Measurements from ENCODE around the gene PACS1. TPM values are rescaled to one million over a fixed set of nuclear protein-coding genes. Genes with fewer than 3 reads are reported as not detected.
A peak's percentile ranks its signal among the peaks of the same experiment; 100 is the strongest.

The PACS1 gene
- polyA plus RNA-seq, 1 donor = 30.3 TPM

- H3K4me3 ChIP-seq (ENCODE audit: low read length) = no peak overlapping the region
- no peaks in the 10 kb centered on the region for H3K4me1 ChIP-seq (ENCODE audit: control insufficient read depth, insufficient read depth, low read length)
- H3K27ac ChIP-seq (ENCODE audit: low read length) = no peak overlapping the region
- no peaks in the 10 kb centered on the region for H3K9me3 ChIP-seq (ENCODE audit: control insufficient read depth, low read depth, low read length)
- H3K36me3 ChIP-seq (ENCODE audit: control insufficient read depth, insufficient read depth, low read length) = peaks cover 39% of the 10 kb centered on the region
- no peaks in the 10 kb centered on the region for H3K27me3 ChIP-seq (ENCODE audit: control insufficient read depth, insufficient read depth, low read length)
- no peak for DNase-seq
- WGBS (ENCODE audit: insufficient coverage, low lambda C conversion rate) = no CpG with 5 or more reads among the region's 6 CpGs
These were observed 146.8 kb downstream of the PACS1 start for GRCh38 chr11:66216911-66217310.

GRCh38 chr11:66218036-66218435, 148.0 kb downstream of the PACS1 start:
- Histone ChIP-seq H3K27me3 (ENCODE audit: control insufficient read depth, insufficient read depth, low read length) (no peaks in the 10 kb centered on the region), H3K9me3 (ENCODE audit: control insufficient read depth, low read depth, low read length) (no peaks in the 10 kb centered on the region), H3K4me3 (ENCODE audit: low read length) (no peak overlapping the region), H3K4me1 (ENCODE audit: control insufficient read depth, insufficient read depth, low read length) (peaks cover 3% of the 10 kb centered on the region), H3K27ac (ENCODE audit: low read length) (no peak overlapping the region), H3K36me3 (ENCODE audit: control insufficient read depth, insufficient read depth, low read length) (peaks cover 39% of the 10 kb centered on the region)
- no peak for DNase-seq
- WGBS (ENCODE audit: insufficient coverage, low lambda C conversion rate) = no CpG with 5 or more reads among the region's 6 CpGs

- Histone ChIP-seq H3K27me3 (ENCODE audit: control insufficient read depth, insufficient read depth, low read length) (no peaks in the 10 kb centered on the region), H3K27ac (ENCODE audit: low read length) (no peak overlapping the region), H3K9me3 (ENCODE audit: control insufficient read depth, low read depth, low read length) (no peaks in the 10 kb centered on the region), H3K4me1 (ENCODE audit: control insufficient read depth, insufficient read depth, low read length) (peaks cover 3% of the 10 kb centered on the region), H3K4me3 (ENCODE audit: low read length) (no peak overlapping the region), H3K36me3 (ENCODE audit: control insufficient read depth, insufficient read depth, low read length) (peaks cover 37% of the 10 kb centered on the region)
- WGBS (ENCODE audit: insufficient coverage, low lambda C conversion rate) = 86% methylated on average over 4 of the region's 18 CpGs
- DNase-seq = peak in 1 of 2 donors; percentile 21
These were observed 149.0 kb downstream of the PACS1 start for GRCh38 chr11:66218846-66219620.

- DNase-seq = no peak
- no CpG with 5 or more reads among the region's 19 CpGs for WGBS (ENCODE audit: insufficient coverage, low lambda C conversion rate)
These were observed 149.9 kb downstream of the PACS1 start for GRCh38 chr11:66219846-66220565.

GRCh38 chr11:66220566-66220935, 150.5 kb downstream of the PACS1 start:
- no peak for DNase-seq
- Histone ChIP-seq H3K9me3 (ENCODE audit: control insufficient read depth, low read depth, low read length) (no peaks in the 10 kb centered on the region), H3K4me3 (ENCODE audit: low read length) (no peak overlapping the region), H3K27me3 (ENCODE audit: control insufficient read depth, insufficient read depth, low read length) (no peaks in the 10 kb centered on the region), H3K4me1 (ENCODE audit: control insufficient read depth, insufficient read depth, low read length) (peaks cover 3% of the 10 kb centered on the region), H3K36me3 (ENCODE audit: control insufficient read depth, insufficient read depth, low read length) (peaks cover 41% of the 10 kb centered on the region), H3K27ac (ENCODE audit: low read length) (no peak overlapping the region)
- no CpG with 5 or more reads among the region's 6 CpGs for WGBS (ENCODE audit: insufficient coverage, low lambda C conversion rate)

More at GRCh38 chr11:66219846-66220565, 149.9 kb downstream of the PACS1 start:
- Histone ChIP-seq H3K4me1 (ENCODE audit: control insufficient read depth, insufficient read depth, low read length) (peaks cover 3% of the 10 kb centered on the region), H3K36me3 (ENCODE audit: control insufficient read depth, insufficient read depth, low read length) (peaks cover 39% of the 10 kb centered on the region), H3K9me3 (ENCODE audit: control insufficient read depth, low read depth, low read length) (no peaks in the 10 kb centered on the region), H3K27me3 (ENCODE audit: control insufficient read depth, insufficient read depth, low read length) (no peaks in the 10 kb centered on the region), H3K4me3 (ENCODE audit: low read length) (no peak overlapping the region), H3K27ac (ENCODE audit: low read length) (no peak overlapping the region)

GRCh38 chr11:66221012-66221411, 150.9 kb downstream of the PACS1 start:
- peaks cover 40% of the 10 kb centered on the region for H3K36me3 ChIP-seq (ENCODE audit: control insufficient read depth, insufficient read depth, low read length)
- H3K4me3 ChIP-seq (ENCODE audit: low read length) = no peak overlapping the region
- H3K9me3 ChIP-seq (ENCODE audit: control insufficient read depth, low read depth, low read length) = no peaks in the 10 kb centered on the region
- H3K4me1 ChIP-seq (ENCODE audit: control insufficient read depth, insufficient read depth, low read length) = peaks cover 3% of the 10 kb centered on the region
- WGBS (ENCODE audit: insufficient coverage, low lambda C conversion rate) = no CpG with 5 or more reads among the region's 13 CpGs
- no peak for DNase-seq
- no peaks in the 10 kb centered on the region for H3K27me3 ChIP-seq (ENCODE audit: control insufficient read depth, insufficient read depth, low read length)
- no peak overlapping the region for H3K27ac ChIP-seq (ENCODE audit: low read length)

- H3K36me3 ChIP-seq (ENCODE audit: control insufficient read depth, insufficient read depth, low read length) = peaks cover 37% of the 10 kb centered on the region
- no peaks in the 10 kb centered on the region for H3K9me3 ChIP-seq (ENCODE audit: control insufficient read depth, low read depth, low read length)
- H3K27ac ChIP-seq (ENCODE audit: low read length) = peak overlapping the region; percentile 25
- DNase-seq = no peak
- H3K4me1 ChIP-seq (ENCODE audit: control insufficient read depth, insufficient read depth, low read length) = peaks cover 3% of the 10 kb centered on the region
- no peaks in the 10 kb centered on the region for H3K27me3 ChIP-seq (ENCODE audit: control insufficient read depth, insufficient read depth, low read length)
- H3K4me3 ChIP-seq (ENCODE audit: low read length) = no peak overlapping the region
- no CpG with 5 or more reads among the region's 9 CpGs for WGBS (ENCODE audit: insufficient coverage, low lambda C conversion rate)
These were observed 151.7 kb downstream of the PACS1 start for GRCh38 chr11:66221726-66222236.

- Histone ChIP-seq H3K27me3 (ENCODE audit: control insufficient read depth, insufficient read depth, low read length) (no peaks in the 10 kb centered on the region), H3K4me3 (ENCODE audit: low read length) (no peak overlapping the region), H3K9me3 (ENCODE audit: control insufficient read depth, low read depth, low read length) (no peaks in the 10 kb centered on the region), H3K36me3 (ENCODE audit: control insufficient read depth, insufficient read depth, low read length) (peaks cover 31% of the 10 kb centered on the region), H3K27ac (ENCODE audit: low read length) (peak overlapping the region; percentile 25), H3K4me1 (ENCODE audit: control insufficient read depth, insufficient read depth, low read length) (peaks cover 3% of the 10 kb centered on the region)
- no CpG with 5 or more reads among the region's 21 CpGs for WGBS (ENCODE audit: insufficient coverage, low lambda C conversion rate)
- DNase-seq = peak; percentile 91 to 95
These were observed 152.5 kb downstream of the PACS1 start for GRCh38 chr11:66222358-66223149.

GRCh38 chr11:66224226-66224855, 154.3 kb downstream of the PACS1 start:
- Histone ChIP-seq H3K4me1 (ENCODE audit: control insufficient read depth, insufficient read depth, low read length) (peaks cover 3% of the 10 kb centered on the region), H3K27me3 (ENCODE audit: control insufficient read depth, insufficient read depth, low read length) (no peaks in the 10 kb centered on the region), H3K27ac (ENCODE audit: low read length) (no peak overlapping the region), H3K4me3 (ENCODE audit: low read length) (no peak overlapping the region), H3K36me3 (ENCODE audit: control insufficient read depth, insufficient read depth, low read length) (peaks cover 24% of the 10 kb centered on the region), H3K9me3 (ENCODE audit: control insufficient read depth, low read depth, low read length) (no peaks in the 10 kb centered on the region)
- 100% methylated on average over 4 of the region's 10 CpGs for WGBS (ENCODE audit: insufficient coverage, low lambda C conversion rate)
- DNase-seq = no peak

- Histone ChIP-seq H3K4me3 (ENCODE audit: low read length) (no peak overlapping the region), H3K27ac (ENCODE audit: low read length) (no peak overlapping the region), H3K9me3 (ENCODE audit: control insufficient read depth, low read depth, low read length) (no peaks in the 10 kb centered on the region), H3K4me1 (ENCODE audit: control insufficient read depth, insufficient read depth, low read length) (peaks cover 3% of the 10 kb centered on the region), H3K36me3 (ENCODE audit: control insufficient read depth, insufficient read depth, low read length) (peaks cover 18% of the 10 kb centered on the region), H3K27me3 (ENCODE audit: control insufficient read depth, insufficient read depth, low read length) (no peaks in the 10 kb centered on the region)
- no peak for DNase-seq
- WGBS (ENCODE audit: insufficient coverage, low lambda C conversion rate) = no CpG with 5 or more reads among the region's 2 CpGs
These were observed 155.0 kb downstream of the PACS1 start for GRCh38 chr11:66225066-66225465.
